HG02870 (cell line): ENCODE results near the gene RELL1.

ENCODE experiments used
- ATAC-seq: cut with Tn5 transposase; IDR thresholded peaks from one replicate; pipeline ENCODE4 v1.9.1; 2021; ENCODE audit warnings: mild to moderate bottlenecking, moderate library complexity; ENCODE audit not compliant: unreplicated experiment

Gene RELL1

GRCh38 chr4:37641886-37642849, 44.0 kb downstream of the RELL1 start:
- ATAC-seq, result no peak

- no peak for ATAC-seq
These were observed 44.8 kb downstream of the RELL1 start for GRCh38 chr4:37641352-37641751.

- no peak for ATAC-seq
These were observed 46.5 kb downstream of the RELL1 start for GRCh38 chr4:37639551-37640285.

GRCh38 chr4:37635155-37635554, 51.0 kb downstream of the RELL1 start:
- ATAC-seq, result no peak

- no peak for ATAC-seq
These were observed 52.0 kb downstream of the RELL1 start for GRCh38 chr4:37634180-37634579.

- ATAC-seq, result no peak
These were observed 53.3 kb downstream of the RELL1 start for GRCh38 chr4:37632836-37633235.

- ATAC-seq, result no peak
These were observed 54.6 kb downstream of the RELL1 start for GRCh38 chr4:37631551-37631950.

GRCh38 chr4:37629713-37630112, 56.5 kb downstream of the RELL1 start:
- ATAC-seq, result no peak

GRCh38 chr4:37628977-37629609, 57.1 kb downstream of the RELL1 start:
- no peak for ATAC-seq

- ATAC-seq, result no peak
These were observed 58.9 kb downstream of the RELL1 start for GRCh38 chr4:37627263-37627662.

GRCh38 chr4:37625499-37625898, 60.7 kb downstream of the RELL1 start:
- no peak for ATAC-seq

GRCh38 chr4:37623940-37624339, 62.2 kb downstream of the RELL1 start:
- ATAC-seq, result no peak

GRCh38 chr4:37623125-37623524, 63.1 kb downstream of the RELL1 start:
- ATAC-seq, result no peak

- no peak for ATAC-seq
These were observed 66.0 kb downstream of the RELL1 start for GRCh38 chr4:37620176-37620575.

GRCh38 chr4:37615720-37616063, 70.5 kb downstream of the RELL1 start:
- no peak for ATAC-seq

GRCh38 chr4:37615059-37615719, 71.0 kb downstream of the RELL1 start:
- ATAC-seq, result no peak

- no peak for ATAC-seq
These were observed 73.4 kb downstream of the RELL1 start for GRCh38 chr4:37612811-37613210.

GRCh38 chr4:37609626-37610025, 76.5 kb downstream of the RELL1 start:
- ATAC-seq, result no peak

- ATAC-seq, result no peak
These were observed 79.2 kb downstream of the RELL1 start for GRCh38 chr4:37607018-37607417.

- no peak for ATAC-seq
These were observed 80.2 kb downstream of the RELL1 start for GRCh38 chr4:37605843-37606565.
